OCI-M1 (cell line): ENCODE results near the gene TCEA3.
"Not testable (repeated sequence)": the region's sequence is repeated elsewhere in the genome, so short reads cannot be mapped to it uniquely, and the experiment has no call there.

Experiments used
- DNase-seq: peaks from one replicate; lab custom pipeline; 2025; lab: John Stamatoyannopoulos, UW

The TCEA3 gene

GRCh38 chr1:23392125-23392855, 32.3 kb downstream of the TCEA3 start:
- DNase-seq = no peak

GRCh38 chr1:23389837-23390321, 34.7 kb downstream of the TCEA3 start:
- peak; percentile 75 for DNase-seq

DNA sequence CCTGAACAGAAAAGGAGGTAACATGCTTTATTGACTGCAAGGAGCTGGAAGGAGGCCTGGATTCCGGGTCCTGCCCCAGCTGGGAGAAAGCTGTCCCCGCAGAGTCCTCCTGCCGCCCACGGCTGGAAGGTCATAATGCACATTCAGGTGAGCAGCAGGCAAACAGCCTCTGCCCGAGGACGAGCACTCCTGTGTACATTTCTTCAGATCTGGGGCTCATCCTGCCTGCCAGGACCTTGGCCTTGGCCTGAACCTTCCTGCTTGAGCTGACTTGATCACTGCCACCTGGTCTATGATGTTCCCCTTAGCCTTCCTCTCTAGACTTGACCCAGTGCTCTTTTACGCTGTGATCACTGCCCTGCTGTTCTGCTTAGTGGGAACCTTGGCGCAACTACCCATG, 37.1 kb downstream of the TCEA3 start:
- DNase-seq = no peak

DNA sequence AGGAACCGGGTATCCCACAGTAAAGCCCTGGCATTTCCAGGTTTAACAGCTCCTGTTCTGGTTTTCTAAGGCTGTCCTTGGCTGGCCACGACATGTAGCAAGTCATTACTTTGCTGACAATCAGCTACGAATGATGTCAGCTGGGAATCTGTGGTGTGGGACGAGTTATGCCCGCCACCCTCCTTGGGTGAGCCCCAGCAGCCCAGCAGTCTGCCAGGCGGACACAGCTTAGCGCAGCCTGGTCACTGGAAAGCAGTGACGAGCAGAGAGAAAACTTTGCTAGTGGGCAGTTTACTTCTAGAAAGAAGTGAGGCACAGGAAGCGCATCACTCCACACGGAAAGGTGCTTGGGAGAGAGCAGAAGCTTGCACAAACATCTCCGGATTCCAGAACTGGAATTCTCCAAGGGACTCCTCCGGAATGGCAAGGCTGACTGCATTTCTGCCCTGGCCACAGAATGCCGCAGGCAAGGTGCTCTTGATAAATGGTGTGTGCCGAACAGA, 39.4 kb downstream of the TCEA3 start:
- DNase-seq = no peak

DNA sequence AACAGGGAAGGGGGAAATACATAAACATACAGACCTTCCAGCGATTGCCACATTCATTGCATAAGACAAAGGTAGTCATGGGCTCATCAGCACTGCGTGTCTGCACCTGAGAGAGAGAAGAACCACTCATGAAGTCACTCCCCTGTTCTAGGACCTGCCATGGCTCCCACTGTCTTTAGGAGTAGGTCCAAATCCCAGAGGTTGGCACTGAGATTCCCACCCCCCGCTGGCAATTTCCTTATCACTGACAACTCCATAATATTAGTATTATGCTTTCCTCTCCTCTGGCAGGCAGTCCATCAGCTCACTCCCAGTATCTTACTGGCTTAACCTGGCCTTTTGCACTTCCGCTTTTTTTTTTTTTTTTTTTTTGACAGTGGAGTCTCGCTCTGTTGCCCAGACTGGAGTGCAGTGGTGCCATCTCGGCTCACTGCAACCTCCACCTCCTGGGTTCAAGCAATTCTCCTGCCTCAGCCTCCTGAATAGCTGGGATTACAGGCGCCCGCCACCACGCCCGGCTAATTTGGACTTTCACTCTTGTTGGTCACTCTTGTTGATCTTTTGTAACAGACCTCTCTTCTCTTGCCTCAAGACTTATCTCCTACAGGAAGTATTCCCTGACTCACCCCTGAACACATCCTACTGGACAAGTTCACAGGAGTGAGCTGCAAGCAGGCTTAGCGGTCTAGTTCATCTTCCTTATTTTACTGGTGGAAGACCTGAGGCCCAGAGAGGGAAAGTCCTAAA, 40.1 kb downstream of the TCEA3 start:
- peak; percentile 52 for DNase-seq

DNA sequence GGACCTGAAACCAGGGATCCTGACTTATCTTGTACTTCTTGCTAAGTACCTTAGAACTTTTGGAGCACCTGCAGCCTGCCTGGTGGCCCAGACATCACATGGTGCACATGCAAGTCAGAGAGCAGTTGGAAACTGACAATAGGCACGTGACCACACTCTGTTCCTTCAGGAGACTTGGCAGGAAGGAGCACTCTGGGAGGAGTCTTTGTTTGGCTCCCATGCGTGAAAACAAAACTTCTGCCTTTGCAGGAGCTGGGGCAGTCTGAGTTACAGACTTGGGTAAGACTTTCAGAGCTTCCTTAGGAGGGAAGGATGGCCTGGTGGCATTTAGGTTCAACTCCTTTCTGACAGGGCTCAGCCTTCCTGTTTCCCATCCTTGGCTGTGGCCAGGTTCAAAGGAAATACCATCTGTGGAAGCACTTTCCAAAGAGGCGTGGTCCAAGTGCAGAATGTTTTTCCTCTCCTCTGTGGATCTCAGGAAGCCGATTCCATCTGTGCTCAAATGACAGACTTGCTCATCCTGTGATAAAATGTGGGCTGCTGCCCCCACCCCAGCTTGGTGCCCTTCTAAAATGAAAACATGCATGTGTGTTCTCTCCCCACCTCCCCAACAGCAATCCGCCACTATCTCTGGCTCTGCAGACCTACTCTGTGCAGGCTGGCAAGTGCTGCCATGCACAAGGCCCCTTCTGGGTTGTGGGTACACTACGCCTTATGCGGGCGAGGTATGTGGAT, 40.8 kb downstream of the TCEA3 start:
- DNase-seq = no peak

DNA sequence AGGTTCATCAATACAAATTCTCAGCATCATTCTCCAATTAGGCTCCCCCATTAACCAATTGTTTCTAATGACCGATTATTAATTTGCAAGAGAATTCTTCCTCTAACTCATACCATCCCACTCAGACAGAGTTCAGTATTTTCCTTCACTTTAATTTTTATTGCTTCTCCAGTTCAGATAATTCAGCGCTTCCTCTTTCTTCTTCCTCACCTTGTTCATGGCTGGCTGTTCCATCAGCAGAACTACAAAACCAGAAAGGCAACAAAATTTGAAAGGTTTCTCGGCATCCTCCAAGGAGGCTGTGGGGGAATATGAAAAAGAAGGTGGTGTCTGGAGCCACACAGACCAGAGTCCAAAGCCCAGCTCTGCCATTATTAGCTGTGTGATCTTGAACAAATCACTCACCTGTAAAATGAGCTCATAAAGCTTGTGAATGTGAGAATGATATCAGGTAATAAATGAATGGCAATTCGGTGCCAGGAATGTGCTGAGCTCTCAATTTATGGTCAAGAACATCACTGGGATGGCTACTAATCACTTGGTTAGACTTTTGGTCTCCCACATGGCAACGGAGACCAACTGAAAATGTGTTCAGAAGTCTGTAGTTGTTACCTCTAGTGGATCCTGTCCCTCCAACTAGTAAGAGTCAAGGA, 43.2 kb downstream of the TCEA3 start:
- DNase-seq = no peak

- no peak for DNase-seq
These were observed 43.8 kb downstream of the TCEA3 start for GRCh38 chr1:23380719-23381118.

- not testable (repeated sequence) for DNase-seq
These were observed 44.3 kb downstream of the TCEA3 start for GRCh38 chr1:23380236-23380635.

- no peak for DNase-seq
These were observed 47.4 kb downstream of the TCEA3 start for GRCh38 chr1:23376890-23377811.

- not testable (repeated sequence) for DNase-seq
These were observed 50.3 kb downstream of the TCEA3 start for GRCh38 chr1:23374079-23374735.

DNA sequence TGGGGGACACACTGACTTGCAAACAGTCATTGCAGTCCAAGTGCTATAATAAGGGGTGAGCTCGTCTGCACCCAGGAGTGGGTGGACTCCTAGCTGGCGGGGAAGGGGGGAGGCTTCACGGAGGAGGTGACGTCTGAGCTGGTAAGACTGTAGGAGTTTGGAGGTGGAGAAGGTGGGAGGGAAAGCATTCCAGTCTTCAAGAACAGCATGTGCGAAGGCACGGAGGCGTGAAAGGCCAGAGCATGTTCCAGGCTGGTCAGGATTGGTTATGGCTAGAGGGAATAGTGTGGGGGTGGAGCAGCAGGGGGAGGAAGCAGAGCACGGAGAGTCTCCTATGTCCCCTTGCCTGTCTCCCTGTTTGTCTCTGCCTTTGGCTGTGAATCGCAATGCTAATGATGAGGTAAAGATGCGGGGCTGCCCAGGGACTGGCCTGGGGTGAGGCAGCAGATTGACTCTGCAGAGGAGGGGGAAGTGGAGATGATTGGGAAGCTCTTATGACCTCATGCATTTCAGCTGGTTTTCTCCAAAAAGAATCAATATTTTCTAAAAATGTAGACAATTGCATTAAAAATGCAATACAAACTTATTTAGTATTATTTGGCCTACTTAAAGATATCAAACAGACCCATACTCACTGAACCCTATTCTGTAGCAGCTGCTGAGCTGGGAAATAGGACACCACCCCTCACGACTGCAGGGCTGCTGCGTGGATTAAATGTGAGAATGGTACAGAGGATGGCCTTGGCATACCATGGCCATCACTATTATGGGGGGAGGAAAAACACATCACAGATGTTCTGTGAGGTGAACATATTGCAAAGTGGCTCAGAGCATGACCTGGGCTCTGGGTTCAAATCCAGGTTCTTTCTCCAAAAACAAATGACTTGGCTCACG, 52.3 kb downstream of the TCEA3 start:
- no peak for DNase-seq

DNA sequence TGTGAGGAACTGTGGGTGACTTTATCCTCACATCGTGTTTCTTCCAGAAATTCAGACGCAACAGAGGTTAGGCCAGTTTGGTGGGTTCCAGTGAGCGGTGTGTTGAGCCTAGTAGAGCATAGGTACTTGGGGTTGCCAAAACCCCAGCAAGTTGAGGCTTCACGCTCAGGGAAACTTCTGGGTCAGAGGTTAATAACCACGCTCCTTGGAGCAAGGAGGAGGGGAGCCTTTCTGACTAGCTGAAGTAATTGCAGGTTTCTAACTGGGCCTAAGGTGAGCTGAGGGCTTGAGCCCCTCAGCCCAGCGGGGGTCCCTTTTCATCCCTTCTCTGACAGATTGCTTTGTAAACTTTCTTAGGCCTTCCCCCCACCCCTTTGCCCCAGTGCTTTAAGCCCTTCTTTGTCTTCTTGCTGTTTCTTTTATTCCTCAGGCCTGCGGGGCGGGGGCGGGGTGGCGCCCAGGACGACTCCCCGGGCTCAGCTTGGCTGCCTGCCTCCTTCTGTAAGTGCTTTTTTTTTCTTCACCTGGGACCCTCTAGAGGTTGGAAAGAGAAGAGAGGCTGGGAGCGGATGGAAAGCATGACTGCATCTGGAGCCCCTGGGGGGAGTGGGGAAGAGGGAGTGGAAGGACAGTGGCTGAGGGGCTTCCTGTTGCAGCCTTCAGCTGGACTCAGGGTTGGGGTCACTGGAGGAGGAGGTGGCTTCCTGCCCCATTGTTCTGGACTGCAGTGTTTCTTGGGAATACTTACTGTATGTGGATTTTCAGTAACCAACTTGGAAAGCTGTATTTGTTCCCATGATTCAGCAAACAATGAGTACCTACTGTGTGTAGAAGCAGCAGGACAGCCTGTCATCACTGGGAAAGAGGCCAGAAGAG, 53.6 kb downstream of the TCEA3 start:
- no peak for DNase-seq

DNA sequence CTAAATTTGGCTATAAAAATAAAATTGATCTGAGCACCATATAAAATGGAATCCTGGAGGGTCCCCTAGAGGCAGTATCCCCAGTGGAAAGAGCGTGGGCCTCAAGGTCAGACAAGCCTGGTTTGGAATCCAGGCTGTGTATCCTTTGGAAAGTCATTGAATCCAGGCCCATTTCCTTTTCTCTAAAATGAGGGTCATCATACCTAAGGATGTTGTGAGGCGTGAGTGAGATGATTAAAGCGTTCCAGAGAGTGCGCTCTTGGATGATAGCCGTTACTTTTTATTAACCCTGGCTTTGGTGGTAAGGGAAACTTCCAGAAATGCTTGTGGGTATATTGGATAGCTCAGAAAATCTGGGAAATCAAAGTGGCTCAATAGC, 54.2 kb downstream of the TCEA3 start:
- DNase-seq = no peak

GRCh38 chr1:23369335-23370013, 55.1 kb downstream of the TCEA3 start, which contains the start of gene ZNF436:
ZNF436 (minus strand) TSS chr1:23369836; CDS start chr1:23368005, 1,831 bp downstream.
- peak; percentile 93 for DNase-seq

DNA sequence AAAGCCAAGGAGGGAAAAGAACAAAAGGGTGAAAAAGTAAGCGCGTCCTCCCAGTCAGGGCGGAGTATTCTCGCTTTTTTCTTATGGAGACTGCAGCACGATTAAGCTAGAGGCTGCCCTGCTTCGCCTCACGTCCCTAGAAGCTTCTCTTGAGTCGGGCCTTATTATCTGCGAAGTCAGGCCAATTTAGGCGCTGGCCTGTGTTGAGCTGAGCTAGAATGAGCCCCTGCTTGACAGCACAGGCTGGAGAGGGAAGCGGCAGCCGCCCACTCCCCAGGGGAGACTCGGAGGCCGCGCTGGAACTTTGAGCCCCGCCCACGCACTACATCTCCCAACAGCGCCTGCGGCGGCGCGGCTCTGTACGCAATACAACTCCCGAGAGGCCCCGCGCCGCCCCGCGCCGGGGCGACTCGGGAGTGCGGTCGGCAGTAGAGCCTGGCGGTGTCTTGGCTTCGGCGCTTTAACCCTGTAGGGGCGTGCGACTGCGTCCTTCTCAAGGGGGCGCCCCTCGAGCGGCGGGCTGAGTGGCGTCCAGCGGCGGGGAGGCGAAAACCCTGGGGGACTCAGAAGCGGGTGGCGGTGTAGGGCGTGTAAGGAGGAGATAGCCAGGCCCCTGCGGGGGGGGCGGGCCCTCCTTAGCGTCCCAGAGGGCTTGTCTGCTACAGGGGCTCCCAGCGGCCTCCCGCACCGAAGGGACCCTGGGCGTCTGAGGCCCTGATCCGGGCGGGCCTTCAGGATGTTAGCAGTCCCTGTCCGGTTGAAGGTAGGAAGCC, 55.8 kb downstream of the TCEA3 start:
- DNase-seq = peak; percentile 95
